Activated T-helper 1 cell treated with anti-CD3 and anti-CD28 coated beads, Interleukin-2, amount 50 U/mL, for 16 hours (primary cell): ENCODE data around the gene FXYD2.

ENCODE experiments used
- DNase-seq, 2 donors: peaks; one replicate each; pipeline ENCODE4 v3.0.0-alpha.2; 2020; ENCODE audit warnings: low read depth in 1 of 2, low spot score in 1 of 2

Gene FXYD2

DNA sequence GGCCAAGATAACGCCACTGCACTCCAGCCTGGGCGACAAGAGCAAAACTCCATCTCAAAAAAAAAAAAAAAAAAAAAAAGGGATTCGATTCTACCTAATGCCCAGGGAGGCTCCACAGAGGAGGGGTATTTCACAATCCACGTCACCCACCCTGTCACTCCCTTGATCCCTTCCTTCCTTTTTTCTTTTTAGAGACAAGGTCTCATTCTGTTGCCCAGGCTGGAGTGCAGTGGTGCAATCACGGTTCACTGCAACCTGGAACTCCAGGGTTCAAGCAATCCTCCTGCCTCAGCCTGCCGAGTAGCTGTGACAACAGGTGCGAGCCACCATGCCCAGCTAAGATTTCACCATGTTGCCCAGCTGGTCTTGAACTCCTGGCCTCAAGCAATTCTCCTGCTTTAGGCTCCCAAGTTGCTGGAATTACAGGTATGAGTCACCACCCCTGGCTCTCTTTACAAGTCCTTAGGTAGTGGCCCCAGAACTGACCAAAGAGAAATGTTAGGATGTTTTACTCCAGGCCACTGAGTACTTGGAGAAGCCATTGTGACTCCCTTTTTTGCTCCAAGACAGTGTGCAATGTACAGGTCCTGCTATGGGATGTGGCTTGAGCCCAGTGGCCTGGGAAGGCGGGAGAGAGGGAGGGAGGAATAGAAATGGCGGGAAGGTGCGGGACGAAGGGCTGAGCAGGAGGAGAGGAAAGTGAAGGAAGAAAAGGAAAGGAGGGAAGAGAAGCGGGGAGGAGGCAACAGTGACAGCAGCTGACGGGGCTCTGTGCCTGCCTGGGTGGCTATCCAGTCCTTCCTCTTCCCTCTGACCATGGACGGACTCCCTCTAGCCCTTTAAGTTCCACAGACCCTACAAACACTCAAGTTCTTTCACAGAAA, 11.8 kb upstream of the FXYD2 start:
- no peak for DNase-seq

DNA sequence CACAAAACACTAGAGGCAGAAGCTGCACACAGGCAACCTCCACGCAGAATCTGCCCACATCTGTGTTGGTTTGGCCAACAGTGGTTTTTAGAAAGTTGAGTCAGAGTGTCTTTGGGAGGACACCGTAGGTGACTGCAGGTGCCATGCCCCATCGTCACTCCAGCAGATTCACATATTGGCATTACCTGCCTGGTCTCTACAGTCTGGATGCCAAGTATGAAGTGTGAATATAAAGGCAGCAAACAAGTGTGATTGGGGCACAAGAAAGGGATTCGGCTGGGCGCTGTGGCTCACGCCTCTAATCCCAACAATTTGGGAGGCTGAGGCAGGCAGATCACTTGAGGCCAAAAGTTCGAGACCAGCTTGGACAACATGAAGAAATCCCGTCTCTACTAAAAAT, 11.0 kb upstream of the FXYD2 start:
- DNase-seq: no peak

DNA sequence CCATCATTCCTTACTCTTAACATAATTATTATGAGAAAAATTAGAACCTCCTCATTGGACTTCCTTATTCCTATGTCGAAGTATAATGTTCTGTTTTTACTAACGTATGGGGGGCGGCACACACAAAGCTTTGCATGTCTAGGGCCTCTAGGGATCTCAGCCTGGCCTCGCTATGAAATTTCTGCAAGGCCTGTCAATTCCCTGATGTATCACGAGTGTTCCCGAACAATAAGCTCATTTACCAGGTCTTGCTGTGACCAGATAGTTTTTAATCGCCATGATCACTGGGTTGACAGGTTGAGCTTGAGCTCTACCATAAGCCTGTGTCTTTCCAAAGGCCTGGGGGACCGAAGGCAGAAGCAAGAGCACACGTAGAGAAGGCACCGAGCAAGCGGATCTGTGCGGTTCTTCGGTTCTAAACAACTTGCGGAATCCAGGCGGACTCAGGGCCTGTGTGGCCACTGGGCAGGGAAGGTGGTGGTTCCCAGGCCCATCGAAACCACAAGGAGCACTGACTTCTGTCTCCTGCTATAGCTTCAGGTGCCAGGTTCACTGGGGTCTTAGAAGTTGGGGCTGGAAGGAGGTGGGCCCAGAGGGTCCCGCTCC, 10.4 kb upstream of the FXYD2 start:
- no peak for DNase-seq

DNA sequence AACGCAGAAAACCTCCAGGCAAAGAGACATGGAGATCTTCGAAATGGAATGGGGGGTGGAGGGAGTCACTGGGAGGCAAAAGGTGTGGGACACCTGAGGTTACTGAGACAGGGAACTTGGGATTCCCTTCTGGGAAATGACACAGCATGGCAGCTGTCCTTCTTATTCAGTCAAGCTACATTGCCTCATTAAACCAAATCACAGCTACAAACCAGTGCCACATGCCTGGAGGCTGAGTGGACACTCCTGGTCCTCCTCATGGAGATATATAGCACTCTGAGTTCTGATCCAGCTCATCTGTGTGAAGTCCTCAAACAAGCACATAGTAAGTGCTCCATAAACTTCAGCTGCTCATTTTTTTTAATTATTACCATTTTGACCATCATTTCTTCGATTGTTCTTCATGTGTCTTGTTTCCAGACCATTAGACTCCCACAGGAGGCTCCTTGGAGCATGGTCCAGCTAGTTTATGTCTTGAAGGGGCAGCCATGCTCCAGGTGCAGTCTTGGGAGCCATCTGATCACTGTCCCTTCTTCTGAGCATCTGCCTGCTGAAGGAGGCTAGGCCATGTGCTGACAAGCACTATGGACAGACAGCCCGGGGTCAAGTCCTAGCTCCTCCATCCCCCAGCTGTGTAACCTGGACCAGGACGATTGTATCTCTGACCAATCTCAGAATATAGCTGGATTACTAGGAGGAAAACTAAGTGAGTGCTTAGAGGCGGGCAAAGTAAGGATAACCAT, 9.7 kb upstream of the FXYD2 start:
- no peak for DNase-seq

DNA sequence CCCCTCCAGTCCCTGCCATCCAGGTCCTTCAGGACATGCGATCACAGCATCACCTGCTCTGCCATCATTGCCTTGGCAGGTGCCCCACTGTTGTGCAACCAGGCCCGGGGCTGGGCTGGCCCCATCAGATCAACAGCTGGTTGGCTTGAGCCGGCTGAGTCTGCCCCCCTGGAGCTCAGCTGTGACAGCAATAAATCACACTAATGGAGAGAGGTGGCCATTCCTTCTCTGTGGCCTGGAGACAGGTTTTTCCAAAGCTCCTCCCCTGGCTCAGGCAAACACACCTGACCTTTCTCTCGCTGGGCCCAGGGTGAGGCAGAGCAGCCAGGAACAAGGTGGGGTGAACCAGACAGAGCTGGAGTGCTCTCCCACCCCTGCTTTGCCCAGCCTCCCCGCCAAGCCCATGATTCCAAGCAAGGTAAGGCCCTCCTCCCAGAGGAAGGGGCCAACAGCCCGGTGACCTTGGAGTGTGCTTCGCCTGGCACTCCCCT, 8.9 kb upstream of the FXYD2 start:
- DNase-seq: no peak

DNA sequence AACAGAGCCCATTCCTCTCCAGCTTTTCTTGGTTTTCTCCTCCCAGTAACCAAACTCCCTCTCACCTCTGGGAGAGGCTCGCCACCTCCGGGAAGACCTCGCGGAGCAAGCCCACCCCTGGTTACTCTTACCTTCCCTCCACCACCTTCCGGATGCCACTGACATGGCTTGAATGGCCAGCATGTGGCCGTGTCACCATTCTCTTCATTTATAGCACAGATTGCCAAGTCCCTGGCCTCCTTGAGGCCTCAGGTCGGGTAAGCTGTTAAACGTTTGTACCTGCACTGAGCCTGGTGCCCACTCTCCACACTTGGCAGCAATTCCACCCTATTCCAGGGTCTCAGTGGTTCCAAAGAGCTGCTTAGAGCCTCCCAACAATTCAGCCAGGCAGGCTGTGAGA, 8.0 kb upstream of the FXYD2 start:
- DNase-seq: no peak

DNA sequence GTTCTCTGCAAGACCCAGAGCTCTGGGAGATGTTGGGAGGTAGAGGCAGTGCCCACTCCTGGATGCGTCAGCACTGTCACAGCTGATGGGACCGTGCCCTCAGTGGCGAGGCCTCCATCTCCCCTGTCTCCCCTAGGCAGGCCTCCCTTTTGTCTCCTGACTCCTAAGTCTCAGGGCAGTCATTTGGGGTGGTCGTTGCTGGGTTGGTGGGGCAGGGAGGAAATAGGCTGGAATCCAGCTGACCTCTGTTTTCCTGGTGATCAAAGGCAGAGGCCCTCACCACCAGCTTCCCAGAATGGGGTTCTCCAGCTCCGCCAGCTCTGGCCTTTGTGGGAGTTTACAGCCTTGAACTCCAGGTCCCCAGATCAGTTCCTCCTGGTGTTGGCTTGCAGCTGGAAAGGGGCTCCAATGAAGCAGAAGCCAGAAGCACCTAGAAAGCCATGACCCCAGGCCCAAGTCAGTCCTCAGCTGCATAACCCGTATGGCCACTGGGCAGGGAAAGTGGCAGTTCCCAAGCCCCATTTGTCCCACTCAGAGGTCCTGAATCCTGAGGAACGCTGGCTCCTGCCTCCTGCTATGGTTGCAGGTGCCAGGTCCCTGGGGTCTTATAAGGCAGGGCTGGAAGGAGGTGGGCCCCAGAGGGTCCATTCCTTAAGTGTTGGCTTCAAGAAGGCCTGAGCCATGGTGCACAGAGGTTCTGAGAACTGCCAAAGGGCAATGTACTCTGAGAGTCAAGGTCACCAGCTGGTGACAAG, 7.3 kb upstream of the FXYD2 start:
- no peak for DNase-seq

DNA sequence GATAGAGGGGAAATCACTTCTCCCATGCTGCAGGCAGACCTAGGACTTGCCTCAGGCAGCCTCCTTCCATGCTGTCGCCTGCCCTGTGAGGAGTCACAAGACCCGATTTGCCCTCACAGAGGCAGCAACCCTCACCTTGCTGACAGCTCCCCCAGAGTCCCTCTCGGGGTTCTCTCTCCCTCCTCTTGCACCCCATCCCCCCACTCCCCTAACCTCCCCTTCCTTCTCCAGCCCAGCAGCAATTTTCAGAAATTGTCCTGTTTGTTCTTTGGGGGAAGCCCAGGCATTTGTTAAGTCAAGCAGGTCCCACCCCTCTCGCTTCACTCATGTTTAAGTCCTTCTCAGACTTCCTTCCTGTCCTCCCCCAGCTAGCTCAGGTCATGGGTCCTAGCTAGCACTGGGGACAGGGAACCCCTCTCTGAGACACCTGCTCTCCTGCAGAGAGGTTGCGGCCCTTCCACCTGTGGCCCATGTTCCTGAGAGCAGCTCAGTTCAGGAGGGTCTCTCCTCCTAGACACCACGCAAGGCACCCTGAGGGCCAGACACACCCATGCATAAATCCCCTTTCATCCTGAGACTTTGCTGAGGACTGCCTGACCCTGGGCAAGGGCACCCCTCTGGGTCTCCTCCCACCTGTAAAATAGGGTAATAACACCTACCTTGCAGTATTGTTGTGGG, 6.3 kb upstream of the FXYD2 start:
- no peak for DNase-seq

DNA sequence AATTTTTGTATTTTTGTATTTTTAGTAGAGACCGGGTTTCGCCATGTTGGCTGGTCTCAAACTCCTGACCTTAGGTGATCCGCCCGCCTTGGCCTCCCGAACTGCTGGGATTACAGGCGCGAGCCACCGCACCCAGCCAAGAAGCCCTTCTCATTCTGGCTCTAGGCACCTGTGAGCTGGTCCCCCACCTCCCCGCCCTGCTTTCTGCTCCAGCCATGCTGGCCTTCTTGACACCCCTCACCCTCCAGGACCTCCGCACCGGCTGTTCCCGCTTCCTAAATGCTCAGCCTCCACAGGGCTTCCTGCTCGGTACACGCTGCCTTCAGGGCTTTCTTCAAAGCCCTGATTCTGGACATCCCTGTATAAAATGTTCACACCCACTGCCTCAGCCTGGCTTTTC, 5.5 kb upstream of the FXYD2 start:
- no peak for DNase-seq

DNA sequence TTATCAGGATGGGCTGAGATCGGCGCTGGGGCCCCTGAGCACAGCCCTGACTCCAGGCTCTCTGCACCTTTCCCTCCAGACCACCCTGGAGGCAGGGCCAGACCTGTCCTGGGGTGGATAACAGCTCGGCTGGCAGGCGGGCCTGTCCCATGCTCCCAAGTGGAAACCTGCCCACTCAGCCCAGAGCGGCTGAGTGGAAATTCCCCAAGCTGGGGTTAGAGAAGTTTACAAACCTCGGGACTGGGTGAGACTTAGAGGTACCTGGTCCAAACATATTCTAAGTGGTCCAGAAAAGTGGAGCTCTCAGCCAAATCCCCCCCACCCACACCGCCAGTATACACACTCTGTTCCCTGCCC, 4.8 kb upstream of the FXYD2 start:
- DNase-seq: no peak

DNA sequence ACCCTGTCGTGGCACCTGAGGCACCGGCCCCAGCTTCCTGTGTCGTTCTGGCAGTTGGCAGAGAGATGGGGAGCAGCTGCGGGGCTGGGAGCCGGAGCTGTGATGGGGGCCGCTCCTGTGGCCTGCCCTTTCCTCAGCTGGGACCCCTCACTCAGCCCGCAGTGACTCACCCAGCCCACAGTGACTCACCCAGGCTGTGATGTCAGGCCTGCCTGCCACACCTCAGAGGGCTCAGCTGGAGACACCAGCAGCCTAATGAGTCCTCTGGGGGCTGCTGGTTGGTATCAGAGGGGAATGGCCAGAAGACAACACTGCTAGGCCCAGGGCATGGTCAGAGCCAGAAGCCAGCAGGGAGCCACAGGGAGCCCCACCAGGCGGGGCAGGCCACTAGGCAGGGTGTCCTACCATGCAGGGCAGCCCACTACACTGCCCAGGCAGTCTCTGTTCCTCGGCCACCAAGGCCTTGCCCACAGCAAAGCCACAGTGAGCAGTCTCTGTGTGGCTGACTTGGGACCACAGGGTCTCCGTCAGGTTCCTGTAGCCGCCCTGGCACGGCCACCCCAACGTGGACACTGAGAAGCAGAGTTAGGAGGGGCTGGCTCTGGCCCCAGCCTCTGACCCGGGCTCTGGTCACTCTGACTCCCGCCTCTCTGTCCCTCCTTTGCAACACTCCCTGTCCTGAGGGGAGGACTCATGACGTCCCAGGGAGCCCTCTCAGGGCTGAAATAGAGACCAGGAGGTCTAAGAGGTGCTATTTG, 4.2 kb upstream of the FXYD2 start:
- peak; percentile 66 to 70 for DNase-seq

DNA sequence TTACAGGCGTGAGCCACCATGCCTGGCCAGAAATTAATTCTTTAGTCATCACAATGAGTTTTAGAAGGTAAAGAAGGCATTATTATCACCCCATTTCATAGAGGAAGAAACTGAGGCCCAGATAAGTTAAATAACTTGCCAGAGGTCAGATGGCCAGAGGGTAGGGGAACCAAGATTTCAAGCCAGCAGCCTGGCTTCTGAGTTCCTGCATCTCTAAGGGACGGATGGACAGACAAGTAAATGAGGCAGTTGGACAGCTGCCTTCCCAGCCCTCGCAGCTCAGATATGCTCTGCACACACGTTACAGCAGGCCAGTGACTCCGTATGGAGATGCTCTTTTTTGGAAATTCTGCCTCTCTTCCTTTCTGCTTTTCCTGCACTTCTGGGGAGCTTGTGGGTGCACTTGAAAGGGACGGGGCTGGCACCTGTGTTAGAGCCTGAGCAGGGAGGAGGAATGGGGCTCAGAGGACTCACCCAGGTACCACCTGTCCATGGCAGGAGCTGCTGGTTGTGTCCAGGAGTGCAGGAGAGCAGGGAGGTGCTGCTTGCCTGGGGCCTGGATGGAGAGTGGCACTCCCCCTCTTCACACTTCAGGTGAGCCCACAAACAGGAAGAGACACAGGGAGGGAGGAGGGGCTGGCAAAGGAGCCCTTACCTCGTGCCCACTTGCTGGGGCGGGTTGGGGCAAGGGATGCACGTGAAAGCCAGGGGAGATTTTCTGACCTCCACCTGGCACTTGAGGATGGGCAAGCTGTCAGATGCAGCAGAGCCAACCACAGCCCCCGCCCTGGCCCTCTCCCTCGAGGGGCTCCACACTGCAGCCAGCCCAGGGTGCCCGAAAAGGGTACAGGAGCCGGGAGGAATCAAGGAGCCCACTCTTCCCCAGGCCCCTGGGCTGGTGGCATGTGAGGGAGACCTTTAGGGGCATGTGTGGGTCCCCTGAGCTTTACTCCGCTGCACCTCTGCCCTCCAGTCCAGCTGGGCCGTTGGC, 3.3 kb upstream of the FXYD2 start:
- no peak for DNase-seq

DNA sequence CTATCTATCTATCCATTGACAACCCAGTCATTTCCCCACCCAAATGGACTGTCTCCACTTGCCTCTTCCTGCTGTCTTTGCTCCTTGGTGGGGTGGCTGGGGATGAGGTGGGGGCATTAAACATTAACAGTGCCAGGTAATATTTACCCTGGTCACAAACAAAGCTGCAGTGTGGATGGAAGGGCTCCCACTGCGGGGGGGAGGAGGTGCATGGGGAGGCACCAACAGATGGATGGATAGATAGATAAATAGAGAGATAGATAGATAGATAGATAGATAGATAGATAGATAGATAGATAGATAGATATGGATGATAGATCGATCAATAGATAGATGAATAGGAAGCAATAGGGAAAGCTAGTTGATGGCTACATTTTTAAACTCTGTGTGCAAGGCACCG, 2.3 kb upstream of the FXYD2 start:
- DNase-seq: no peak

DNA sequence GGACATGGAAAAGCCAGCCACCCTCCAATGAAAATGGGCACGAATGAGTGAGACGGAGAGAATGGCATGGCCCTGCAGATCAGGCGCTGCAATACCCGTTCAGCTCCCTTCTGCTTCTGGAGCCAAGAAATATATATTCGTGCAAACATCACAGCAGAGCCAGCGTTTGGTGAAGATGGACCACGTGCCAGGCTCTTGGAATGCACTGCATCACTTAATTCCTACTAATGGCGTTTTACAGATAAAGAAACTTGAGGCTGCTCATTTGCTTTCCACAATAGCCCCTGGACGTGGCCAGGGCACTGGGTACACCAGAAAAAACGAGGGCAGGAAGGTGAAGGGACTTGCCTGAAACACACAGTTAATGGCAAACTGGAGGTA, 1.6 kb upstream of the FXYD2 start:
- DNase-seq: no peak

DNA sequence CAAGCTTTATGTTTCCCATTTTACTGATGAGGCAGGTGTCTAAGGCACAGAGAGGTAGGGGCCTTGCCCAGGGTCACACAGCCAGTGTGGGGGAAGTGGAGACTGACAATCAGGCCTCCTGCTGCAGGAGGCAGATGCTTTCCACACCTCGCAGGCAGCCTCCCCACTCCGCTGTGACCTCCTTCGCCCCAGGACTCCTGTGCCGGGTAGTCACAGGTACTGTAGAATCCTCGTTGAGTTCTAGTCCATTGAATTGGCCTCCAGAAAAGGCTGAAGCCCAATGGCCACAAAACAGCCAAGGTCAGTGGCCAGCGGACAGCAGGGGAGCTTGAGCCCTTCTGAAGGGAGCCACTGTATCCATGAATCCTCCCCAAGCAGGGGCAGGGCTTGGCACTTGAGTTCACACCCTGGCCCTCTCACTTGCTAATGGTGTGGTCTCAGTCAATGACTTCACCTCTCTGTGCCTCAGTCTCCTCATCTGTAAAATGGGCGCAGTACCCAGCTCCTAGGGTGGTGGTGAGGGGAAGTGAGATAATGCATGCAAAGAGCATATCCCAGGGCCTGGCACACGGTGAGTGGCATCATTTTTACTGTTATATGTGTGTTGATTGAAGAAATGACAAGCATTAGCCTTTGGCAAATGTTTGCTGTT, 1.1 kb upstream of the FXYD2 start:
- no peak for DNase-seq

DNA sequence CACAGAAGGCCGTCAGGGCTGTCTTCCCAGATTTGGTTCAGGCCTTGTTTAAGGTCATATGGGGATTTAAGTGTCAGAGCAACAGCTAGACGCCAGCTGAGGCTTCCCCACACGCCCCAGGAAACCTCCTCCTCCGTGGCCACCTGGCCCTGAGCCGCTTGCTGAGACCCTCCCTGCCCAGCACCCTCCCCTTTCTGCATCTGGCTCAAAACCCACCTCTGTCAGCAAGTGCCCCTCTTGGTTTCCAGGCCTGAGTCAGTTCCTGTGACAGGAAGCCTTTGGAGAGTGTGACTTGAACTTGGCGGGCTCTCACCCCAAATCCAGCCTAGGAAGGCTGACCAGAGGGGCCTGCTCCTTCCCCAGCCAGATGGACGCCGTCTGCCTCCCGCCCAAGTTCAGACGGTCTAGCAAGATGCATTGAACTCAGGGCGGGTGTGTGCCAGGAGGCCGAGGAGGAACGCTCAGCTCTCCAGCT, 561 bp downstream of the FXYD2 start:
- no peak for DNase-seq

DNA sequence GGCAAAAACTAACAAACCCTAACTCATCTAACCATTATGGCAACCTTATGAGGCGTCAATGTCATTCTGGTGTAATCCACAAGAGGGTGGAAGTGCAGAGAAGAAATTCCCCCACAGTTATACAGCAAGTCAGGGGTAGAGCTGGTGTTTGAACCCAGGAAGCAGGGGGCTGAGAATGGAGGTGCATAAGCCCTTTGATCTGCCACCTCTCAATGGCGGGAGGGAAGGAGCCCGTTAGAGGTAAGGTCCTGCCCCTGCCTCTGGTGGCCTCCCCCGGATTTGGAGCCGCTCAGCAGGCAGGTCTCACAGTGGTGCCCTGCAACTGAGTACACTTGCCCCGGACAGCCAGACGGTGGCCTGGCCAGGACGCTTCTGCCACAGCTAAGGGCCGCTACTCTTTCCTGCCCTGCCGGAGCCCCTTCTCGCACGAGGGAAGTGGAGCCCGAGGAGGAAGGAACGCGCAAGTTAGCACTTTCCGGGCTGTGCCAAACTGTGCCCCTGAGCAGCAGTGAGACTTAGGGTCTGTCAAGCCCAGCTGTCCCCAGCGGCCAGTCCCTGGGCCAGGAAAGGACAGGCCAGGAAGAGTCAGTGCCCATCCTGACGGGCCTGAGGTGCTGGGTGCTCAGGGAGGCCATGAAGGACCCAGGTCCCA, 1.1 kb downstream of the FXYD2 start:
- no peak for DNase-seq
